NCI-H2081 (cell line): Measurements from ENCODE around the gene CTNNBL1.
A peak's percentile ranks its signal among the peaks of the same experiment; 100 is the strongest.

Experiments
- DNase-seq, 2 experiments: peaks; one replicate each; lab custom pipeline; 2025; lab: John Stamatoyannopoulos, UW

The CTNNBL1 gene

GRCh38 chr20:37741570-37741969 lies 47.7 kb downstream of the CTNNBL1 start:
- DNase-seq = no peak

GRCh38 chr20:37742131-37742530 lies 48.3 kb downstream of the CTNNBL1 start:
- DNase-seq = no peak

- DNase-seq = no peak
Measured at GRCh38 chr20:37744347-37744746, 50.5 kb downstream of the CTNNBL1 start.

- DNase-seq = no peak
Measured at GRCh38 chr20:37745553-37745952, 51.7 kb downstream of the CTNNBL1 start.

GRCh38 chr20:37748015-37748414 lies 54.2 kb downstream of the CTNNBL1 start:
- no peak for DNase-seq

- no peak for DNase-seq
Measured at GRCh38 chr20:37749218-37749617, 55.4 kb downstream of the CTNNBL1 start.

- DNase-seq = no peak
Measured at GRCh38 chr20:37749620-37750403, 56.0 kb downstream of the CTNNBL1 start.

- no peak for DNase-seq
Measured at GRCh38 chr20:37755665-37756064, 61.8 kb downstream of the CTNNBL1 start.

- DNase-seq = no peak
Measured at GRCh38 chr20:37756234-37756633, 62.4 kb downstream of the CTNNBL1 start.

GRCh38 chr20:37757550-37757949 lies 63.7 kb downstream of the CTNNBL1 start:
- no peak for DNase-seq

GRCh38 chr20:37758332-37758731 lies 64.5 kb downstream of the CTNNBL1 start:
- no peak for DNase-seq

- no peak for DNase-seq
Measured at GRCh38 chr20:37759052-37759553, 65.3 kb downstream of the CTNNBL1 start.

- no peak for DNase-seq
Measured at GRCh38 chr20:37759761-37760209, 66.0 kb downstream of the CTNNBL1 start.

GRCh38 chr20:37760322-37760721 lies 66.5 kb downstream of the CTNNBL1 start:
- no peak for DNase-seq

- DNase-seq = no peak
Measured at GRCh38 chr20:37762716-37763485, 69.1 kb downstream of the CTNNBL1 start.

- DNase-seq = no peak
Measured at GRCh38 chr20:37764333-37764935, 70.6 kb downstream of the CTNNBL1 start.

GRCh38 chr20:37770908-37771307 lies 77.1 kb downstream of the CTNNBL1 start:
- DNase-seq = no peak

- peak in 1 of 2 experiments; percentile 18 for DNase-seq
Measured at GRCh38 chr20:37773291-37773826, 79.5 kb downstream of the CTNNBL1 start.

- DNase-seq = no peak
Measured at GRCh38 chr20:37774156-37774555, 80.3 kb downstream of the CTNNBL1 start.

GRCh38 chr20:37775200-37775599 lies 81.4 kb downstream of the CTNNBL1 start:
- no peak for DNase-seq

- DNase-seq = no peak
Measured at GRCh38 chr20:37776049-37776448, 82.2 kb downstream of the CTNNBL1 start.

- no peak for DNase-seq
Measured at GRCh38 chr20:37776526-37776925, 82.7 kb downstream of the CTNNBL1 start.
